Adrenal gland (tissue), 12 donors: ENCODE results near the gene CHL1. TPM values are rescaled to one million over a fixed set of nuclear protein-coding genes. Genes with fewer than 3 reads are reported as not detected.

ENCODE experiments used
- DNase-seq, 7 donors: peaks; one replicate each; pipeline ENCODE4 v3.0.0-alpha.2; 2019 to 2020
- H3K27ac ChIP-seq, 5 donors: fragments of 200-600 bp; sonication (generic) in 4 of 5; 1 replicate in 3 of 5; 2 replicates in 2 of 5; pipeline versions ENCODE4 v1.5.1 to v1.8.0; 2016 to 2020; ENCODE audit warnings: mild to moderate bottlenecking in 1 of 5
- H3K27me3 ChIP-seq: fragments of 200-600 bp; 2 replicates; pipeline ENCODE4 v1.8.0; 2021
- H3K36me3 ChIP-seq, 2 donors: fragments of 200-600 bp; replicated peaks in 1 of 2; 1 replicate in 1 of 2; 2 replicates in 1 of 2; pipeline versions ENCODE4 v1.5.1 to v1.8.0; 2018 to 2022
- H3K4me1 ChIP-seq, 2 donors: fragments of 200-600 bp; replicated peaks in 1 of 2; 1 replicate in 1 of 2; 2 replicates in 1 of 2; pipeline versions ENCODE4 v1.5.1 to v1.8.0; 2018 to 2021
- H3K4me3 ChIP-seq, 4 donors: fragments of 200-600 bp; sonication (generic) in 3 of 4; one replicate each; pipeline ENCODE4 v1.5.1; 2016 to 2018
- H3K9me3 ChIP-seq, 3 donors: fragments of 200-600 bp; sonication (generic) in 1 of 3; replicated peaks in 1 of 3; 1 replicate in 2 of 3; 2 replicates in 1 of 3; pipeline versions ENCODE4 v1.5.1 to v1.8.0; 2016 to 2021
- POLR2A ChIP-seq, 2 donors: fragments of 450-650 bp; IDR thresholded peaks; one replicate each; pipeline ENCODE4 v1.6.1; 2017; ENCODE audit warnings: antibody characterized with exemption in 2 of 2, mild to moderate bottlenecking in 2 of 2, moderate library complexity in 1 of 2
- WGBS, 4 donors: extraction: QIAGEN DNeasy Blood & Tissue Kit in 2 of 4; methylation state at CpG; one replicate each; pipeline versions ENCODE4 v1.1.5 to v1.1.7; 2013 to 2017; 5-methylcytosine and 5-hydroxymethylcytosine counted together
- intact Hi-C, 2 donors: fragments of 100-400 bp; cut with DNase I; formaldehyde crosslinking; loops; one replicate each; pipeline versions ENCODE4 v1.14.1 to v1.15.0; 2022 to 2023
- polyA plus RNA-seq, 3 donors: library from polyadenylated mRNA; stranded (reverse); fragments of 200-250 nt in 2 of 3; fragments of 350-450 nt in 1 of 3; fragmentation: Illumina TruSeq in 1 of 3; extraction: RNeasy Lipid Tissue Mini Kit (QIAGEN cat#74804) in 1 of 3; gene quantifications; one replicate each; pipeline ENCODE4 v1.2.3, GENCODE V29; 2013 to 2014
- total RNA-seq, 9 donors: library from RNA; depleted of rRNA in 4 of 9; stranded (reverse); fragments of >200 nt in 4 of 9; fragments of 120-200 nt in 1 of 9; fragmentation: NEBNext Ultra II Directional in 1 of 9; extraction: Animal tissue kit (Norgen Biotek cat#: 25700) in 1 of 9; gene quantifications; one replicate each; pipeline versions ENCODE4 v1.1.0 to v1.2.4, GENCODE V29; 2013 to 2023
- TF ChIP-seq, protein P1 (sequence below), 6 experiments: fragments of 450-650 bp in 4 of 6; fragments of 200-600 bp in 2 of 6; sonication (generic) in 1 of 6; IDR thresholded peaks; 1 replicate in 5 of 6; 2 replicates in 1 of 6; pipeline versions ENCODE4 v1.5.1 to v1.8.0; 2016 to 2021; ENCODE audit warnings: antibody characterized with exemption in 6 of 6, mild to moderate bottlenecking in 2 of 6, moderate library complexity in 1 of 6
- donor health status: healthy with polysubstance abuse.
- donor health status: Bipolar disorder and iron deficiency.
- donor health status: DM: yes; HTN: yes; CAD: no.
- donor health status: DM: no; HTN: no; CAD: no.
- donor health status: DM: no; HTN: no; CAD: no.
- donor health status: DM: yes; HTN: yes; CAD: no.

Gene CHL1
- total and polyA plus RNA-seq, 12 donors: 0.80 to 28.3 (median 7.7) TPM

GRCh38 chr3:278300-279064, 81.9 kb downstream of the CHL1 start:
- no peak for DNase-seq
- no peak for TF ChIP-seq POLR2A (IDR thresholded peaks at IDR 0.05)
- TF ChIP-seq, protein P1, sequence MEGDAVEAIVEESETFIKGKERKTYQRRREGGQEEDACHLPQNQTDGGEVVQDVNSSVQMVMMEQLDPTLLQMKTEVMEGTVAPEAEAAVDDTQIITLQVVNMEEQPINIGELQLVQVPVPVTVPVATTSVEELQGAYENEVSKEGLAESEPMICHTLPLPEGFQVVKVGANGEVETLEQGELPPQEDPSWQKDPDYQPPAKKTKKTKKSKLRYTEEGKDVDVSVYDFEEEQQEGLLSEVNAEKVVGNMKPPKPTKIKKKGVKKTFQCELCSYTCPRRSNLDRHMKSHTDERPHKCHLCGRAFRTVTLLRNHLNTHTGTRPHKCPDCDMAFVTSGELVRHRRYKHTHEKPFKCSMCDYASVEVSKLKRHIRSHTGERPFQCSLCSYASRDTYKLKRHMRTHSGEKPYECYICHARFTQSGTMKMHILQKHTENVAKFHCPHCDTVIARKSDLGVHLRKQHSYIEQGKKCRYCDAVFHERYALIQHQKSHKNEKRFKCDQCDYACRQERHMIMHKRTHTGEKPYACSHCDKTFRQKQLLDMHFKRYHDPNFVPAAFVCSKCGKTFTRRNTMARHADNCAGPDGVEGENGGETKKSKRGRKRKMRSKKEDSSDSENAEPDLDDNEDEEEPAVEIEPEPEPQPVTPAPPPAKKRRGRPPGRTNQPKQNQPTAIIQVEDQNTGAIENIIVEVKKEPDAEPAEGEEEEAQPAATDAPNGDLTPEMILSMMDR (IDR thresholded peaks at IDR 0.05): no peak
- H3K9me3 ChIP-seq: no peaks in the 10 kb centered on the region
- intact Hi-C loops: no loop called here
- no peaks in the 10 kb centered on the region for H3K36me3 ChIP-seq
- H3K4me1 ChIP-seq: no peaks in the 10 kb centered on the region
- H3K27me3 ChIP-seq: no peaks in the 10 kb centered on the region
- no peak overlapping the region for H3K4me3 ChIP-seq
- H3K27ac ChIP-seq: no peak overlapping the region
- 65 to 74% (median 69%) methylated on average over 12 of the region's 12 CpGs for WGBS, 4 donors

DNA sequence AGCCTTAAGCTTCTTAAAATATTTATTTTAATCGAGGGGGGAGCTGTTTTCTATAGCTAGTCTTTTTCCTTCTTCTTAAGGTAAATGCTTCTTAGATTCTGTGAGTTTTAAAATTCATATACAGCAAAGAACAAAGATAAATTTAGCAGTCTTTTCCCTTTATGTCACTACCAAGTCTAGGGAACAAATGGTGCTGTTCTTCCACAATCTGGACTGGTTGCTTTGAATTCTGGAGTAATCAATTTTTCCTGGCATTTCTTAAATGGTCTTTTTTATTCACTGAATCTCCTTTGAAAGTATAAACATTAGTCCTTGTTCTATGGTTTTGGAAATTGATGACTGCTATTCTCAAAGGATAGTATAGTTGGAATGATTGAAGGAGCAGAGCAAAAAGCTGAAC, 82.8 kb downstream of the CHL1 start:
- DNase-seq: no peak
- H3K9me3 ChIP-seq: no peaks in the 10 kb centered on the region
- H3K27me3 ChIP-seq: no peaks in the 10 kb centered on the region
- H3K36me3 ChIP-seq: no peaks in the 10 kb centered on the region
- TF ChIP-seq, protein P1 (IDR thresholded peaks at IDR 0.05): no peak
- TF ChIP-seq POLR2A (IDR thresholded peaks at IDR 0.05): no peak
- no peak overlapping the region for H3K27ac ChIP-seq
- no peaks in the 10 kb centered on the region for H3K4me1 ChIP-seq
- intact Hi-C loops: no loop called here
- WGBS, 4 donors: 23 to 64% (median 43%) methylated on average over 1 of the region's 1 CpG
- no peak overlapping the region for H3K4me3 ChIP-seq

DNA sequence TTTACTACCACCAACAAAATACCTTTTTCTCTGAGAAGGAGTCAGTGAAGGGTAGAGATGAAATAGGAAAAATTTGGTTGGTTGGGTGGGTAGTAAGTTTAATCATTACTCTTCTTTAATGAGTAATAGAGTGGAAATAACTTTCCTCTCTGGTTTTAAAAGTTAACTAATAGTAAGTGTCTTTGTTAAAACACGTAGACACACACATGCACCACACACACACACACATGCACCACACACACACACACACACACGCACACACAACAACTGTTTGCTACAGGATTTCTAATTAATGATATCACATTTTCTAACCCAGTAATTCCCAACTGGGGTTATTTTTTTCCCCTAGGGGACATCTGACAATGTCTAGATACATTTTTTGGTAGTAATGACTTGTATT, 84.1 kb downstream of the CHL1 start:
- intact Hi-C loops: no loop called here
- H3K9me3 ChIP-seq: no peaks in the 10 kb centered on the region
- no peaks in the 10 kb centered on the region for H3K4me1 ChIP-seq
- no peaks in the 10 kb centered on the region for H3K27me3 ChIP-seq
- no peak overlapping the region for H3K27ac ChIP-seq
- WGBS, 4 donors: 34 to 81% (median 62%) methylated on average over 2 of the region's 2 CpGs
- TF ChIP-seq, protein P1 (IDR thresholded peaks at IDR 0.05): no peak
- TF ChIP-seq POLR2A (IDR thresholded peaks at IDR 0.05): no peak
- no peaks in the 10 kb centered on the region for H3K36me3 ChIP-seq
- H3K4me3 ChIP-seq: no peak overlapping the region
- DNase-seq: no peak

DNA sequence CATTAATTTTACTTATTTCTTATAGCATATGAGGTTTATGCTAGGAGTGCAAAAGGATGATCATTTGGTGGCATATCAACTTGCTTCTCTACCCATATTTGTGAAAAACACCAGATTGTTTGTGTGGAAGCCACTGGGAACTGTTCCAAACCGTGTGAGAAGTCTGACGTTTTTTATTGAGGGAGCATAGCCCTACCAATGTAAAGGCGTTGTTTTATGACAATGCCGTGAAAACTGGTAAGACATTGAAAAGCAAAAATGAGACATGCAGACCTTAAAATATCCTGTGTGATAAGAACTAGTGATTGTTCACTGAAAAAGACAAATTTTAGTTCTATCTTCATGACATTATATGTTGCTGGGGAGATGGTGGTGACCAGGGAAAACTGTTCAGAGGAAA, 87.8 kb downstream of the CHL1 start:
- H3K9me3 ChIP-seq: no peaks in the 10 kb centered on the region
- no peaks in the 10 kb centered on the region for H3K36me3 ChIP-seq
- WGBS, 4 donors: 43 to 61% (median 53%) methylated on average over 4 of the region's 4 CpGs
- H3K27ac ChIP-seq: no peak overlapping the region
- TF ChIP-seq, protein P1 (IDR thresholded peaks at IDR 0.05): no peak
- DNase-seq: no peak
- H3K4me1 ChIP-seq: no peaks in the 10 kb centered on the region
- H3K27me3 ChIP-seq: no peaks in the 10 kb centered on the region
- no peak overlapping the region for H3K4me3 ChIP-seq
- intact Hi-C loops: no loop called here
